Immature natural killer cell (primary cell): ENCODE measurements around the gene TANC1. TPM values are rescaled to one million over a fixed set of nuclear protein-coding genes. Genes with fewer than 3 reads are reported as not detected.

Experiments used
- DNase-seq, 3 donors: peaks; one replicate each; pipeline ENCODE4 v3.0.0; 2022; ENCODE audit warnings: mixed read lengths in 1 of 3
- H3K27ac Mint-ChIP-seq, 6 donors: one replicate each; pipeline ENCODE4 v1.8.0; 2020; ENCODE audit warnings: mixed read lengths in 6 of 6, mild to moderate bottlenecking in 5 of 6, inconsistent platforms in 4 of 6, moderate library complexity in 3 of 6
- H3K27me3 Mint-ChIP-seq, 3 donors: one replicate each; pipeline ENCODE4 v1.8.0; 2020 to 2021; ENCODE audit warnings: low read depth in 3 of 3, mild to moderate bottlenecking in 3 of 3, mixed read lengths in 3 of 3, moderate library complexity in 3 of 3, inconsistent platforms in 1 of 3
- H3K36me3 Mint-ChIP-seq, 3 donors: one replicate each; pipeline ENCODE4 v1.8.0; 2020; ENCODE audit warnings: mixed read lengths in 3 of 3, inconsistent platforms in 2 of 3, mild to moderate bottlenecking in 2 of 3
- H3K4me1 Mint-ChIP-seq, 2 donors: one replicate each; pipeline ENCODE4 v1.8.0; 2020; ENCODE audit warnings: inconsistent platforms in 2 of 2, mild to moderate bottlenecking in 2 of 2, mixed read lengths in 2 of 2, moderate library complexity in 1 of 2
- H3K4me3 Mint-ChIP-seq, 5 donors: one replicate each; pipeline ENCODE4 v1.8.0; 2020; ENCODE audit warnings: mild to moderate bottlenecking in 5 of 5, mixed read lengths in 5 of 5, inconsistent platforms in 3 of 5, moderate library complexity in 3 of 5
- H3K9me3 Mint-ChIP-seq, 6 donors: one replicate each; pipeline ENCODE4 v1.8.0; 2020; ENCODE audit warnings: mild to moderate bottlenecking in 6 of 6, mixed read lengths in 6 of 6, inconsistent platforms in 4 of 6, moderate library complexity in 3 of 6
- polyA plus RNA-seq, 3 donors: library from polyadenylated mRNA; unstranded; fragments of 300-500 nt; fragmentation: Illumina TruSeq; gene quantifications; one replicate each; pipeline ENCODE4 v1.2.3, GENCODE V29; 2021

TANC1 gene
- polyA plus RNA-seq, 3 donors from 2014 or later = 0.41 to 0.46 TPM; not detected in 1

DNA sequence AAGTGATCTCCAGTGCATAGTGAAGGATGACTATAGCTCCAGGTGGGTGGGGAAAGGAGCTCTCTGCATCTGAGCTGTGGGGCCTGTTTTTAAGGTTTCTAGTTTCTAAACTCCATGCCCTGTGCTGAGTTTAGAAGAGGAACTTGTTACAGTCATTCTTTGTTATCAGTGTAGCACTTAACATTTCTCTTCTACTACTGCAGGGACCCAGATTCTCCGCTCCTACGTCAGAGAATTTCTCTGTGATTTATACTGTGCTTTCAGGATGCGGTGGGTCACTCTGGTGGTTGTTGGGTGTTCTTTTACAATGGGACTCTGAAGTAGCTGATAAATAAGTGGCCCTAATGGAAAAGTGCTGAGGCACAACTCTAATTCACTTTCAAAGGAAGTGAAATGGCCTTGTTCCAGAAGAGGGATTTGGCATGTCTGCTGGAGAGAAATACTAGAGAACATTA is 196.0 kb downstream of the TANC1 start:
- H3K36me3 Mint-ChIP-seq = no peaks in the 10 kb centered on the region
- no peak overlapping the region for H3K4me3 Mint-ChIP-seq
- no peaks in the 10 kb centered on the region for H3K9me3 Mint-ChIP-seq
- no peak for DNase-seq
- no peak overlapping the region for H3K27ac Mint-ChIP-seq
- H3K27me3 Mint-ChIP-seq = peaks cover 0 to 8% (median 4%) of the 10 kb centered on the region in 3 donors
- peaks cover 12 to 13% of the 10 kb centered on the region in 2 donors for H3K4me1 Mint-ChIP-seq

DNA sequence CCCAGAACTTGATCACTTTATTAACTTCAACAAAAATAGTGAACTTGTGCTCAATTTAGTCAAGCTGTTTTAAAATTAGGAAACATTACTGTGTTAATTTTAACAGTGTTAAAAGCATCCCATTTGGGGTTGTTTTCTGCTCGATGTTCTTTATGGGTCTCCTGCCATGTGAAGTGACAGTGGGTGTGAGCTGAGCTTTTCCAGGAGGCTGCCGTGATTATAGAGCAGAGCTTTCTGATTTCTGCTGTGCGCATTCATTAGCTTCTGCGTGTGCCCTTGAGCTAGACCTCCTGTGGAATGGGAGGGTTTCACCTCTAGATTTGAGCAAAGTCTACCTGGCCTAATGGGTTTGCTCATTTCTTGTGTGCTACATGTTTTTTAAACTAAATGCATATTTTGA is 196.6 kb downstream of the TANC1 start:
- H3K4me1 Mint-ChIP-seq = peaks cover 12 to 13% of the 10 kb centered on the region in 2 donors
- no peaks in the 10 kb centered on the region for H3K36me3 Mint-ChIP-seq
- H3K4me3 Mint-ChIP-seq = no peak overlapping the region
- no peak overlapping the region for H3K27ac Mint-ChIP-seq
- H3K27me3 Mint-ChIP-seq = peaks cover 0 to 5% (median 4%) of the 10 kb centered on the region in 3 donors
- DNase-seq = no peak
- no peaks in the 10 kb centered on the region for H3K9me3 Mint-ChIP-seq

DNA sequence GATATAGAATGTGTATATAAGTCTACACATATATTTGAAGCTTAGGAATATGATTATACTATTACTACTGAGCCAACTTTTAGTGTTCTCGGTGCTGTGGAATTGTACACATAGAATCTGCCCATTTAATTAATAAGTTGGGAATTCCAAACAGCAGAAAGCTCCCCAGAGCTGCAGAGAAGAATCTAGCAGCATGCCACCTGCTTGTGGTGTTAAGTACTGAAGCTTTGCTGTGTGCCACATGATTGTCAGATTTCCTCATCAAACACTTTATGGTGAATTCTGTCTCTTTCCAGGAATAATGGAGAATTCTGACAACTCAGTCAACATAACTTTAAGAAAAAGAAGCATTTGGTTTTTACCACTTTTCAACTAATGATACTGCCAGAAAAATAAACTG is 200.3 kb downstream of the TANC1 start:
- Mint-ChIP-seq H3K27ac (no peak overlapping the region), H3K27me3 (peaks cover 2 to 5% (median 4%) of the 10 kb centered on the region in 3 donors), H3K9me3 (no peaks in the 10 kb centered on the region), H3K4me3 (no peak overlapping the region), H3K4me1 (peaks cover 0 to under 1% of the 10 kb centered on the region in 2 donors), H3K36me3 (no peaks in the 10 kb centered on the region)
- DNase-seq = no peak

DNA sequence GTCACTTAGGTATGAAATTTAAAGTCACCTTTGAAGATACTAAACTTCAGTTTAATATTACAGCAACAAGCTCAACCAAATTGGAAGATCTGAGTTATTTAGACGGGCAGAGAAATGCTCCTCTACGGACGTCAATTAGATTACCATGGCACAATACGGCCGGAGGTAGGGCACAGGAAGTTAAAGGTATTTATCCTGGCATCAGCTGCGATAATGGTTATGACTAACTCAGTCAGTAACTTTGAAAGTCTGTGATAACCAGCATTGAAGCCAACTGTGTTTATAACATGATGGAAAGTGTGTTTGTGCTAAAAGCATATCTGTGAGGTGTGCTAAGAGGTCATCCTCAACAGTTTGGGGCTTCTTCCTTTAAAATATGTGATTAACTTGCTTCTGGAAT is 200.7 kb downstream of the TANC1 start:
- H3K27me3 Mint-ChIP-seq = peaks cover 3 to 5% (median 4%) of the 10 kb centered on the region in 3 donors
- no peak overlapping the region for H3K27ac Mint-ChIP-seq
- DNase-seq = no peak
- H3K36me3 Mint-ChIP-seq = no peaks in the 10 kb centered on the region
- no peaks in the 10 kb centered on the region for H3K9me3 Mint-ChIP-seq
- H3K4me1 Mint-ChIP-seq = peaks cover 5 to 6% of the 10 kb centered on the region in 2 donors
- no peak overlapping the region for H3K4me3 Mint-ChIP-seq

DNA sequence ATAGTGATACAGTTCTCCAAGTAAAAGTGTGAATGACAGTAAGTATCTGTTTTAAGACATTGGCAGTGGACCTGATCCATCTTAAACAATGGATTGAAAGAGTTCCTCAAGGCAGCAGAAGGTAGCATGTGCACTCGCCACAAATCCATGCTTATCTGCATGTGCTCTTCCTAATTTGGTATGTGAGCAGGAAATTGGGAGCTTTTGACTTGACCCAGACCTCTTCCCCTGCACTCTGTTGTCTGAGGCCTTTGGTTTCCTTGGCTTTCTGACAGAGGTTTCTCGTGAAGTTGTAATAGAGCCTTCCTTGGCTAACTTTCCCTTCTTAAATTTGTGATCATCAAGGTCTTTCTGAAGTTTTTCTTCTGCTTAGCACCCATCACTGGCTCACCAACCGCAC is 204.0 kb downstream of the TANC1 start:
- no peaks in the 10 kb centered on the region for H3K36me3 Mint-ChIP-seq
- H3K4me3 Mint-ChIP-seq = no peak overlapping the region
- no peaks in the 10 kb centered on the region for H3K9me3 Mint-ChIP-seq
- H3K27me3 Mint-ChIP-seq = peaks cover 0 to 4% (median 1%) of the 10 kb centered on the region in 3 donors
- no peak overlapping the region for H3K27ac Mint-ChIP-seq
- DNase-seq = no peak
- peaks cover 7 to 14% of the 10 kb centered on the region in 2 donors for H3K4me1 Mint-ChIP-seq

DNA sequence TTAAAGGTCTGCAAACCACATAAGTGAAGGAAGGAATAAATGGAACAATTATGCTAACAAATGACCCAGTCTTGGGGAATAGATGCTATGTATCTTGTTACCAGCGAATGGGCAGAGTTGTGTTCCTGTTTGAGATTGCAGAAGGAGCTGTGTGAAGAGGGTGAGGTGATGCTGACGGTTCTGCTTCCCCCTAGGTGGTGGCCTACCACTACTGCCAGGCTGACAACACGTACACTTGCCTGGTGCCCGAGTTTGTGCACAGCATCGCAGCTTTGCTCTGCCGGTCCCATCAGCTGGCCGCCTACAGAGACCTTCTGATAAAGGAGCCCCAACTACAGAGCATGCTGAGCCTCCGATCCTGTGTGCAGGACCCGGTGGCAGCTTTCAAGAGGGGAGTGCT is 206.3 kb downstream of the TANC1 start:
- Mint-ChIP-seq H3K36me3 (no peaks in the 10 kb centered on the region), H3K9me3 (no peaks in the 10 kb centered on the region), H3K4me3 (no peak overlapping the region), H3K4me1 (peaks cover 7 to 14% of the 10 kb centered on the region in 2 donors), H3K27ac (no peak overlapping the region), H3K27me3 (peaks cover 1 to 4% (median 4%) of the 10 kb centered on the region in 3 donors)
- no peak for DNase-seq

DNA sequence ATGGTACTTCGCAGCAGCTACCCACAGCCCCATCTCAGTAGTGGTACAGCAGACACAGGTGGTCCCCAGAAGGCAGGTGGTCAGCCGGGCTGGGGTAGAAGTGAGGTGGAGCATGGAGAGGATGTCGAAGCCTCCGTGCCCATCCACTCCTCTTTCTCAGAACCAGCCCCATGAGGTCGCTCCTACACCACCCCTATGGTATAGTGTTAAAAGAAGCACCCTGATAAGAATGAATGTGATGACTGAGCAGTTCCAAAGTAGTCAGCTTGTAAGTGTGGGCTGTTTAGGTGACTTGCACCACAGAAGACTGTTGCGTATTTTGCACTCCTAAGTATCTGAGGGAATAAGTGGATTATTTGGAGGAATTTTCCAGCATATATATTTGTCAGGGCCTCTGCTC is 206.7 kb downstream of the TANC1 start:
- Mint-ChIP-seq H3K4me1 (peaks cover 7 to 14% of the 10 kb centered on the region in 2 donors), H3K36me3 (no peaks in the 10 kb centered on the region), H3K9me3 (no peaks in the 10 kb centered on the region), H3K4me3 (no peak overlapping the region), H3K27ac (no peak overlapping the region), H3K27me3 (peaks cover 1 to 4% (median 4%) of the 10 kb centered on the region in 3 donors)
- peak in 1 of 3 donors; percentile 25 for DNase-seq

DNA sequence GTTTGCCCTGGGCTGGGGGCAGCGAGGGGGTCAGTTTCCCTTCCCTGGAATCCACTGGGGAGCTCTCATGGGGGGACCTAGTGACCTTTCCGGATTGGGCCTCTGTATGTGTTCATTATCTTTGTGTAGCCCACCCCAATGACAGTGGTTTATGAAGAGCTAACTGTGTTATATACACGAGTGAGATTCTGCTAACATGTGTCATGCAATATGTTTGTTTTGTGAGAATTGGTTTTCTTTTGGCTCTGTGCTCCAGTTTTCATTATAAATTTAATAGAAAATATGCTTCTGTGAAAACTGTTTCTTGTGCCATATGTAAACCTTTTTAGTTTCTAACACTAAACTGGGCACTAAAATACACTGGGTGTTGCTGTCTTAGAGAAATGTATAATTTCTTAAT is 207.5 kb downstream of the TANC1 start:
- H3K4me1 Mint-ChIP-seq = peaks cover 14 to 19% of the 10 kb centered on the region in 2 donors
- peaks cover 1 to 4% (median 4%) of the 10 kb centered on the region in 3 donors for H3K27me3 Mint-ChIP-seq
- H3K36me3 Mint-ChIP-seq = no peaks in the 10 kb centered on the region
- no peak for DNase-seq
- no peak overlapping the region for H3K27ac Mint-ChIP-seq
- H3K9me3 Mint-ChIP-seq = no peaks in the 10 kb centered on the region
- no peak overlapping the region for H3K4me3 Mint-ChIP-seq

DNA sequence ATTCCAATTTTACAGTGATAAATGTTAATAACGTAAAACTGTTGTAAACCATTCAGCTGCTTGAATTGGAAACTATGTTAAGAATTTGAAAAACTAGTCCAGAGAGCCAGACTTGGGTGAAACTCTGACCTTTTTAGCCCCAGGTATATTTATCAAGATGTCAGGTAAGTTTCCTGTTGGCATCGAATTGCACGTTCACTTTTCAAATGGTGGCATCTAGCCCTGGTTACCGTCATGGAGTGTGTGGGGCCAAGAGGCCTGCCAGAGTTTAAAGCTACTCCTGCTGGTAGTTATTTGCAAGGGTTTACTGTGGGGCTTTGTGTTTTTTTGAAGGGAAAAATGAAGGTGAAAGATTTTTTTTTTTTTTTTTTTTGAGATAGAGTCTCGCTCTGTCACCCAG is 208.1 kb downstream of the TANC1 start:
- peaks cover 0 to under 1% (median 0%) of the 10 kb centered on the region in 6 donors for H3K9me3 Mint-ChIP-seq
- H3K36me3 Mint-ChIP-seq = no peaks in the 10 kb centered on the region
- H3K4me3 Mint-ChIP-seq = no peak overlapping the region
- H3K27me3 Mint-ChIP-seq = peaks cover 1 to 5% (median 5%) of the 10 kb centered on the region in 3 donors
- DNase-seq = no peak
- no peak overlapping the region for H3K27ac Mint-ChIP-seq
- peaks cover 18 to 24% of the 10 kb centered on the region in 2 donors for H3K4me1 Mint-ChIP-seq

DNA sequence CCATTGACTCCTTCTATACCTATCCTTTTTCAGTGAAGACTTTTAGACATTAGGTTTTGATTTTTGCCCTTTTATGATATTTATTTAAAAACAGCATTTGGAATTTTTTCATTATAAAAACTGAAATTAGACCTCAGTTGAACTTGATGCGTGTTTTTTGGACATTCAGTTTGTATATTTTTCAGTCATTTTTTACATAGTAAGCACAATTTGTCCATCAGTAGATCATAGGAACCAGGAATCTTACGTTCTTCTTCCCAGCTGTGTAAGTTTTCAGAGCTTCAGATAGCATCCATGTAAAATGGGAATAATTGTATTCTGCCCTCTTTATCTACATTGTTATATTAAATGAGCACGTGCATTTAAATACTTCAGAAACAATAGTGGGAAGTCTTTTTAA is 208.9 kb downstream of the TANC1 start:
- Mint-ChIP-seq H3K4me3 (no peak overlapping the region), H3K27me3 (peaks cover 1 to 9% (median 7%) of the 10 kb centered on the region in 3 donors), H3K4me1 (peaks cover 21 to 26% of the 10 kb centered on the region in 2 donors), H3K9me3 (peaks cover 0 to 2% (median 0%) of the 10 kb centered on the region in 6 donors), H3K36me3 (no peaks in the 10 kb centered on the region), H3K27ac (no peak overlapping the region)
- no peak for DNase-seq

DNA sequence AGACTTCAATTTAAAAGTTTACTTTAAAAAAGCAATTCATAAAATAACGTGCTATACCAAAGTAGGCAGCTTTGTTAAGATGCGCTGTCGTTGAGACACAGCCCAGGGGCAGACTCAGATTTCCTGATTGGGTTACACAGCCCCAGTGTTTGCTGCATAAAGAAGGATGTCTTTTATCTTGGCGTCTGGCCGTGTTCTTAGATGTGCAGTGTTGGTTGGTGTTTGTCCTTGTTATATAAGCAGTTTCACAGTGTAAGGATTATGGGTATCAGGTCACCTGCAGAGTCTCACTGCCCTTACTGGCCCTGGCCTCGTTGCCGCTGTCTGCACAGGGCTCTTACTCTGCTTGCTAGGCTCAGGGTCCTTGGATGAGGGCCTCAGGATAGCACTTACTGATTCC is 209.5 kb downstream of the TANC1 start:
- Mint-ChIP-seq H3K27ac (no peak overlapping the region), H3K4me1 (peaks cover 21 to 26% of the 10 kb centered on the region in 2 donors), H3K27me3 (peaks cover 1 to 9% (median 3%) of the 10 kb centered on the region in 3 donors), H3K9me3 (peaks cover 0 to 2% (median 0%) of the 10 kb centered on the region in 6 donors), H3K36me3 (no peaks in the 10 kb centered on the region), H3K4me3 (no peak overlapping the region)
- no peak for DNase-seq

DNA sequence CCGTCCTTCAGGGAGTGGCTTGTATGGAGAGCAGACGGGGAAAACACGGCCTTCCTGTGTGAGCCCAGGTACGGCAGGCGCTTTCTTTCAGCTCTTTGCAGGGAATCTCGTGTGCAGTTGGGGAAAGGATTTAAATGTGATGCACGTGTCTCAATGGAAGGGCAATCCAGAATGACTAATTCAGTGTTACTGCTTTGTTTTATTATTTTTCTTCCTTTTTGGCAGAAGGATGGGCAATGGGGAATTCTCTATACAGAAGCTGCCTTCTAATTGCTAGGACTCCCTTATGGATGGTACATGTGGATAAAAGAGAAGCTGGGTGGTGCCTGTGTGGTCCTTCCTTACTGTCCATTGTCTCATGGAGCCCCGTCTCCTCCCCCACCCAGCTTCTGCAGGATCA is 210.7 kb downstream of the TANC1 start:
- peaks cover 0 to 9% (median 3%) of the 10 kb centered on the region in 3 donors for H3K27me3 Mint-ChIP-seq
- no peaks in the 10 kb centered on the region for H3K36me3 Mint-ChIP-seq
- DNase-seq = no peak
- H3K4me3 Mint-ChIP-seq = no peak overlapping the region
- H3K4me1 Mint-ChIP-seq = peaks cover 16 to 24% of the 10 kb centered on the region in 2 donors
- H3K27ac Mint-ChIP-seq = no peak overlapping the region
- peaks cover 0 to 2% (median 0%) of the 10 kb centered on the region in 6 donors for H3K9me3 Mint-ChIP-seq

DNA sequence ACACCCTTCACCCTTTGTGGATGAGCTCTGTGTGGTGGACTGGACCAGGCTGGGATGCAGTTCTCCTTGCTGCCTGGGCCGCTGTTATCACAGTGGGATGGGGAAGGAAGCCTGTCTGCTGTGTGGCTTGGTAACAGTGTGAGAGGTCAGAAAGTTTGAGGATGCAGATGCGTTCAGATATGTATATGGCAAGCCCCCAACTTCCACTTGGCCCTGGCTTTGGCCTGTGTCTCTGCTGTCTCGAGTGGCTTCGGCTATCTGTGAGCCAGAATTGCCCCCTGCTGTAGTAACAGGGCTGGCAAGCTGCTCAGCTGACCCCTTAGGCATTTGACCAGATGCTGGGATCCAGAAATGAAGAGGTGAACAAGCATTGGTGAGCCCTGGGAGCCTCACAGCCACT is 211.3 kb downstream of the TANC1 start:
- DNase-seq = no peak
- Mint-ChIP-seq H3K27me3 (peaks cover 0 to 9% (median 3%) of the 10 kb centered on the region in 3 donors), H3K27ac (no peak overlapping the region), H3K4me1 (peaks cover 13 to 24% of the 10 kb centered on the region in 2 donors), H3K4me3 (no peak overlapping the region), H3K9me3 (peaks cover 0 to 2% (median 0%) of the 10 kb centered on the region in 6 donors), H3K36me3 (no peaks in the 10 kb centered on the region)

DNA sequence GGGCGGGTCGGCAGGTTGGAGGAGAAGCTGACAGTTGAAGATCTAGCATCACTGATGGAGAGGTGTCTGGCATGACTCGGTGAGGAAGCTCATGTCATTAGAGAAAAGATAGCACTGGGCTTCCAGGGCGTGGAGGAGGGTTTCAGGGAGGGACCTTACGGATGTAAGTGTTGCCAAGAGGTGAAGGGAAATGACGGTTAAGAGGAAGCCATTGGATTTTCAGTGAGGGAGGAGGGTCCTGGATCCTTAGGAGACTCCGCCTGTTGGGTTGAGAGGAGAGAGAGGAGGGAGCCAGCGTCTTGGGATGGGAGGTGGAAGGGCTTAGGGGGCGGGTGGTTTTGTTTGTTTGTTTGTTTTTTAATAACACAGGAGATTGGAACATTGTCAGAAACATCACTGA is 214.9 kb downstream of the TANC1 start:
- Mint-ChIP-seq H3K27ac (no peak overlapping the region), H3K36me3 (no peaks in the 10 kb centered on the region), H3K27me3 (peaks cover 0 to 14% (median 5%) of the 10 kb centered on the region in 3 donors), H3K4me3 (no peak overlapping the region), H3K9me3 (peaks cover 0 to 2% (median 0%) of the 10 kb centered on the region in 6 donors), H3K4me1 (peaks cover 20 to 29% of the 10 kb centered on the region in 2 donors)
- no peak for DNase-seq
